Colonic mucosa (tissue), 4 donors: Measurements from ENCODE around the gene CFAP54. TPM values are rescaled to one million over a fixed set of nuclear protein-coding genes. Genes with fewer than 3 reads are reported as not detected.

ENCODE experiments used
- DNase-seq: peaks from one replicate; pipeline ENCODE4 v3.0.0-alpha.2; 2020
- H3K27ac ChIP-seq: fragments of 200-600 bp; one replicate; pipeline ENCODE4 v1.8.0; 2021
- H3K27me3 ChIP-seq: fragments of 200-600 bp; one replicate; pipeline ENCODE4 v1.8.0; 2021
- H3K36me3 ChIP-seq: fragments of 200-600 bp; one replicate; pipeline ENCODE4 v1.8.0; 2021
- H3K4me1 ChIP-seq: fragments of 200-600 bp; one replicate; pipeline ENCODE4 v1.8.0; 2021; ENCODE audit warnings: mild to moderate bottlenecking
- H3K4me3 ChIP-seq: fragments of 200-600 bp; one replicate; pipeline ENCODE4 v1.8.0; 2021
- H3K9ac ChIP-seq, 2 donors: one replicate each; pipeline ENCODE4 v1.7.0; 2013; ENCODE audit warnings: control low read depth in 2 of 2, low read depth in 2 of 2, low read length in 2 of 2
- H3K9me3 ChIP-seq: fragments of 200-600 bp; one replicate; pipeline ENCODE4 v1.8.0; 2021
- CTCF ChIP-seq: fragments of 200-600 bp; IDR thresholded peaks from one replicate; pipeline ENCODE4 v1.8.0; 2022; ENCODE audit warnings: antibody characterized with exemption, mild to moderate bottlenecking
- intact Hi-C: fragments of 100-400 bp; cut with DNase I; formaldehyde crosslinking; loops from one replicate; pipeline ENCODE4 v1.14.1; 2022
- total RNA-seq, 2 donors: library from RNA; stranded (reverse); fragmentation: NEBNext Ultra II Directional in 1 of 2; extraction: Animal tissue kit (Norgen Biotek cat#: 25700) in 1 of 2; gene quantifications; one replicate each; pipeline ENCODE4 v1.2.1, GENCODE V29; 2021
- donor health status: healthy.
- donor health status: DM: no; HTN: no; CAD: no.
- donor health status: DM: no; HTN: no; CAD: no.

CFAP54 gene
- total RNA-seq, 2 donors from 2014 or later = 0.32 TPM

GRCh38 chr12:96878704-96879103 lies 389.3 kb downstream of the CFAP54 start:
- DNase-seq = no peak
- Histone ChIP-seq H3K9me3 (no peaks in the 10 kb centered on the region), H3K4me3 (no peak overlapping the region), H3K9ac (no peak overlapping the region), H3K27ac (no peak overlapping the region), H3K36me3 (no peaks in the 10 kb centered on the region), H3K27me3 (no peaks in the 10 kb centered on the region), H3K4me1 (no peaks in the 10 kb centered on the region)
- intact Hi-C loops = no loop called here
- no peak for TF ChIP-seq CTCF

- no peak overlapping the region for H3K27ac ChIP-seq
- H3K9me3 ChIP-seq = no peaks in the 10 kb centered on the region
- no peaks in the 10 kb centered on the region for H3K36me3 ChIP-seq
- no peak overlapping the region for H3K9ac ChIP-seq
- no peaks in the 10 kb centered on the region for H3K4me1 ChIP-seq
- no peak for DNase-seq
- intact Hi-C loops = no loop called here
- no peaks in the 10 kb centered on the region for H3K27me3 ChIP-seq
- no peak overlapping the region for H3K4me3 ChIP-seq
- TF ChIP-seq CTCF = no peak
Observed at GRCh38 chr12:96879301-96879700, 389.9 kb downstream of the CFAP54 start.

GRCh38 chr12:96880220-96880619 lies 390.8 kb downstream of the CFAP54 start:
- Histone ChIP-seq H3K4me3 (no peak overlapping the region), H3K9ac (no peak overlapping the region), H3K9me3 (no peaks in the 10 kb centered on the region), H3K27me3 (no peaks in the 10 kb centered on the region), H3K27ac (no peak overlapping the region), H3K36me3 (no peaks in the 10 kb centered on the region), H3K4me1 (no peaks in the 10 kb centered on the region)
- intact Hi-C loops = no loop called here
- no peak for TF ChIP-seq CTCF
- no peak for DNase-seq

- no peak for DNase-seq
- intact Hi-C loops = no loop called here
- H3K27ac ChIP-seq = no peak overlapping the region
- no peaks in the 10 kb centered on the region for H3K36me3 ChIP-seq
- H3K27me3 ChIP-seq = no peaks in the 10 kb centered on the region
- TF ChIP-seq CTCF = no peak
- no peaks in the 10 kb centered on the region for H3K4me1 ChIP-seq
- H3K9me3 ChIP-seq = no peaks in the 10 kb centered on the region
- H3K4me3 ChIP-seq = no peak overlapping the region
- H3K9ac ChIP-seq = no peak overlapping the region
Observed at GRCh38 chr12:96881608-96882007, 392.2 kb downstream of the CFAP54 start.

- no peak for DNase-seq
- Histone ChIP-seq H3K9me3 (no peaks in the 10 kb centered on the region), H3K9ac (no peak overlapping the region), H3K4me1 (no peaks in the 10 kb centered on the region), H3K4me3 (no peak overlapping the region), H3K27ac (no peak overlapping the region), H3K36me3 (no peaks in the 10 kb centered on the region), H3K27me3 (no peaks in the 10 kb centered on the region)
- intact Hi-C loops = no loop called here
- no peak for TF ChIP-seq CTCF
Observed at GRCh38 chr12:96882862-96883261, 393.5 kb downstream of the CFAP54 start.

- H3K9ac ChIP-seq = no peak overlapping the region
- no peak for DNase-seq
- no peaks in the 10 kb centered on the region for H3K27me3 ChIP-seq
- H3K4me3 ChIP-seq = no peak overlapping the region
- no peaks in the 10 kb centered on the region for H3K9me3 ChIP-seq
- no peaks in the 10 kb centered on the region for H3K4me1 ChIP-seq
- intact Hi-C loops = no loop called here
- H3K36me3 ChIP-seq = no peaks in the 10 kb centered on the region
- no peak overlapping the region for H3K27ac ChIP-seq
- TF ChIP-seq CTCF = no peak
Observed at GRCh38 chr12:96883571-96883970, 394.2 kb downstream of the CFAP54 start.
